ENCODE data around the gene CD7.
A peak's percentile ranks its signal among the peaks of the same experiment; 100 is the strongest.

DNA sequence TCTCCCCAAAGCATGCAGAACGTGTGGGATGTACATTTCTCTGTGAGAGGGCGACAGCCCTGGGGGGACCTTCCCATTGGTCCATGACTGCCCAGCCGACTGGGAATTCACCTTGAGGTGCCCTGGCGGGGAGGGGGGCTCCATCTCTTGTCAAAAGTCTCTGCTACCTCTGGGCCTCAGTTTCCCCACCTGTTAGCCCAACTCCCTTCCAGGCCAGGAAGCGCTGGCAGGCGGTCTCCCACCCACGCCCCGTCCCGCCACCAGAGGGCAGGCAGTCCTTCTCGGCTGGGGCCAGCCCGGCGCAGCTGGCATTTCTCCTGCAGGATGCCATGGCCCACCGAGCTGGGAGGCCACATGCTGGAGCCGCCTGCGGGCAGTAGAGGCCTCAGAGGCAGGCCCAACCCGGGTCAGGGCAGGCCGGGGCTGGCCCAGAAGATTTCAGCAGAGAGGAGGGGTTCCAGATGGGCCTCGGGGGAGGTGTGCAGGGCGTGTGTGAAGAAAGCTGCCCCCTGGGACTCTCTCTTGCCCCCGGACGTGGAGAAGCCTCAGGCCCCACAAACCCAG is 16.6 kb downstream of the CD7 start:
- peak in 5 of 7 experiments; percentile 68 to 86 (median 76) for TF ChIP-seq CTCF (IDR thresholded peaks at IDR 0.05)
- TF ChIP-seq POLR2AphosphoS5 (IDR thresholded peaks at IDR 0.05): peak in 1 of 3 donors; percentile 55

All from stomach (tissue), 4 donors.